ENCODE results near the gene GPR65. TPM values are rescaled to one million over a fixed set of nuclear protein-coding genes. Genes with fewer than 3 reads are reported as not detected.
"Not testable (repeated sequence)": the region's sequence is repeated elsewhere in the genome, so short reads cannot be mapped to it uniquely, and the experiment has no call there.

Gene GPR65
- total RNA-seq, 1 donor = under 0.01 TPM

DNA sequence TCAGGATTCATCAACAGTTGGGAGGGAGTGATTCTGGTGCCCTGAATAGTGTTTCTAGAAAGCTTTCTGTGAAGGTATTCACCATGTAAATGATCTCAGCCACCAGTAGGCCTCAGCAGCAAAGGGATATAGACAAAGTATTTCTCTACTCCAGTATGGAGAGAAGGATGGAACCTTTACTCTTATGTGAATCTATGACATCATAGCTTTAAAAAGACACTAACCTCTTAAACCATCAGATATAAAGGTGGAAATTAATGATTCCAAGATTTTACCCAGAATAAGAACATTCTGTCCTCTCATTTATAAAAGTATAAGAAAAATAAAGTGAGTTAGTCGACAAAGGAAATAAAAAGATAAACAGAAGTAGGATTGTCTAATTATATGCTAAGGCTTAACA is 4.6 kb downstream of the GPR65 start:
- H3K4me3 ChIP-seq (ENCODE audit: low read depth, low read length) = no peak overlapping the region
- TF ChIP-seq, protein P1, sequence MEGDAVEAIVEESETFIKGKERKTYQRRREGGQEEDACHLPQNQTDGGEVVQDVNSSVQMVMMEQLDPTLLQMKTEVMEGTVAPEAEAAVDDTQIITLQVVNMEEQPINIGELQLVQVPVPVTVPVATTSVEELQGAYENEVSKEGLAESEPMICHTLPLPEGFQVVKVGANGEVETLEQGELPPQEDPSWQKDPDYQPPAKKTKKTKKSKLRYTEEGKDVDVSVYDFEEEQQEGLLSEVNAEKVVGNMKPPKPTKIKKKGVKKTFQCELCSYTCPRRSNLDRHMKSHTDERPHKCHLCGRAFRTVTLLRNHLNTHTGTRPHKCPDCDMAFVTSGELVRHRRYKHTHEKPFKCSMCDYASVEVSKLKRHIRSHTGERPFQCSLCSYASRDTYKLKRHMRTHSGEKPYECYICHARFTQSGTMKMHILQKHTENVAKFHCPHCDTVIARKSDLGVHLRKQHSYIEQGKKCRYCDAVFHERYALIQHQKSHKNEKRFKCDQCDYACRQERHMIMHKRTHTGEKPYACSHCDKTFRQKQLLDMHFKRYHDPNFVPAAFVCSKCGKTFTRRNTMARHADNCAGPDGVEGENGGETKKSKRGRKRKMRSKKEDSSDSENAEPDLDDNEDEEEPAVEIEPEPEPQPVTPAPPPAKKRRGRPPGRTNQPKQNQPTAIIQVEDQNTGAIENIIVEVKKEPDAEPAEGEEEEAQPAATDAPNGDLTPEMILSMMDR (IDR thresholded peaks at IDR 0.05; ENCODE audit: insufficient read depth, low read depth, low read length) = no peak
- no peak for DNase-seq (ENCODE audit: low read depth)

DNA sequence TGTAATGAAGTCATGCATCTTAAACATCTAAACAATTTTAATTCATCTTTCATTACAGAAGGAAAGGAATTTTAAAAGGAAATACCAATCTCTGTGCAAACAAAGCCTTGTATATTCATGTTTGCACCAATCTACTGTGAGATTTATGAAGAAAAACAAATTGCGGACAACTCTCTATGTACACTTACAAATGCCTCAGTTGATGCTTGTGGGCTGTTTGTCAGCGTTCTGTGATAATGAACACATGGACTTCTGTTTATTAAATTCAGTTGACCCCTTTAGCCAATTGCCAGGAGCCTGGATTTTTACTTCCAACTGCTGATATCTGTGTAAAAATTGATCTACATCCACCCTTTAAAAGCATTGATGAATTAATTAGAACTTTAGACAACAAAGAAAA is 5.4 kb downstream of the GPR65 start:
- no peak overlapping the region for H3K4me3 ChIP-seq (ENCODE audit: low read depth, low read length)
- no peak for DNase-seq (ENCODE audit: low read depth)
- TF ChIP-seq, protein P1 (IDR thresholded peaks at IDR 0.05; ENCODE audit: insufficient read depth, low read depth, low read length) = no peak

DNA sequence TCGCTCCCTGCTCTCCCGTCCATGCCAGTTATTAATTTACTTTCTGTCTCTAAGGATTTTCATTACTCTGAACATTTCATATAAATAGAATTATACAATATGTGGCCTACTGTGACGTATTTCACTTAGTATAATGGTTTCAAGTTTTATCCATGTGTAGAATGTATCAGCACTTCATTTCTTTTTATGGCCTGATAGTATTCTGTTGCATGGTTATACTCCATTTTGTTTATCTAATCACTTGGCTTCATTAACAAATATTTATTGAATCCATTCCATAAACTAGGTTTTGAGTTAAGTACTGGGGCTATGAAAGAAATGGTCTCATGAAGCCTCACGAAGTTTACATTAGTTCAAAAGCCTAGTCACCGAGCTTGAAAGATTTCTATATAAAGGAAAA is 7.6 kb downstream of the GPR65 start:
- DNase-seq (ENCODE audit: low read depth) = no peak
- H3K4me3 ChIP-seq (ENCODE audit: low read depth, low read length) = no peak overlapping the region
- TF ChIP-seq, protein P1 (IDR thresholded peaks at IDR 0.05; ENCODE audit: insufficient read depth, low read depth, low read length) = no peak

DNA sequence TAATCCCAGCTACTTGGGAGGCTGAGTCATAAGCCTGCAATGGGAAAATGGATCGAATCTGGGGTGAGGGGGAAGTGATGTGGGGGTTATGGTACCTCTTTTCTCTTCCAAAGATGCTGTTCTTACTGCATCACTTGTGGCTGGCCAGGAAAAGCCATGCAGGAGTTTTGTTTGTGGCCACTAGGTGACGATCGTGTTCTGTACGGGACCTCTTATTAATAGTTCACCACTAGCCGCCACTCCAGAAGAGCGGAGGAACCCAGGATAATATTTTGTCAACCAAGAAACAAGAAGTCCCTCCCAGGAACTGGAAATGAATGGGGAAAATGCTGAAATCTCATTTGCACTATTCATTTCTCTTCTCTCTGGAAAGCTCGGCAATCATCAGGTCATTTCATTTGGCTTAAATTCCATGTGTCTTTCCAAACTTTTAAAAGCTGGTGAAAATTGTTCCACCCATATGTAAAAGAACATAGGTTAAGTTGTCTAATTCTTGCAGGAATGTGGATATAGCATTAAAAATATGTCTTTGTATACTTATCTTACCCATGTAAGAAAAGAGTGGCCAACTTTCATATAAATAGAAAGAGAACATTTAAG is 8.9 kb downstream of the GPR65 start:
- TF ChIP-seq, protein P1 (IDR thresholded peaks at IDR 0.05; ENCODE audit: insufficient read depth, low read depth, low read length) = peak; percentile 90
- peak; percentile 67 for DNase-seq (ENCODE audit: low read depth)
- no peak overlapping the region for H3K4me3 ChIP-seq (ENCODE audit: low read depth, low read length)

DNA sequence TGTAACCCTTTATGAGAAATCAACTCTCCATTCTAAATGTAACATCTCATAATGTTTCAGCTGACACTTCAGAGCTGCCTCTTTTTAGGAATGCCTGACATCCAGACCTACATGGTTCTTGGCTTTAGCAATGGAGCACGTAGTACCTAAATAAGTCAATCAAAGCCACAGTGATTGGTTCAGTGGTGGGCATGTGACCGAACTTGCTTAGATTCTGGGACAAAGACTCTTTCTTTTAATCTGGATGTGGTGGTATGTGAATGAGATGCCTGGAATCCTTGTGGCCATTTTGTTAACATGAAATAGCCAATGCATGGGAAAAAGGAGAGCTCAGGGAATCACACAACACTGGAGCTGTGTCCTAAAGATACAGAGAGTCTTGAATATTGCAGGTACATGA is 11.8 kb downstream of the GPR65 start:
- no peak for DNase-seq (ENCODE audit: low read depth)
- no peak overlapping the region for H3K4me3 ChIP-seq (ENCODE audit: low read depth, low read length)
- TF ChIP-seq, protein P1 (IDR thresholded peaks at IDR 0.05; ENCODE audit: insufficient read depth, low read depth, low read length) = no peak

DNA sequence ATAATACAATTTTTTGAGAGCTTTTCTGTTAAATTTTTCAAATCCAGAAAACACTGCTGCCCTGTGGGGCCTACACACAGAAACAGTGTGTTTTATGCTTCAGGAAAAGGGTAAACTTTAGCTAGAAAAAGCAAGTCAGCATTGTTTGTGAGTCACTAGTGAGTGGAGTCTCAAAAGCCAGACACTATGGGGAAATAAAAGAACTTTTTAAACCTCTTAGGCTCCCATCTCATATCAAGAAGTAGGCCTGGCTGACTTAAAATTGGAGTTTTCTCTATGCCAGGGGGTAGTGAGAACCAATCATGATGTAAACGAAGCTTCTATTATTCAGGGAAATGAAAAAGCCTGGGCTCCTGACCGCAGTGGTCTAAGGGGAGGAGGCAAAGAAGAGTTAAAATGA is 12.6 kb downstream of the GPR65 start:
- TF ChIP-seq, protein P1 (IDR thresholded peaks at IDR 0.05; ENCODE audit: insufficient read depth, low read depth, low read length) = no peak
- DNase-seq (ENCODE audit: low read depth) = no peak
- H3K4me3 ChIP-seq (ENCODE audit: low read depth, low read length) = no peak overlapping the region

DNA sequence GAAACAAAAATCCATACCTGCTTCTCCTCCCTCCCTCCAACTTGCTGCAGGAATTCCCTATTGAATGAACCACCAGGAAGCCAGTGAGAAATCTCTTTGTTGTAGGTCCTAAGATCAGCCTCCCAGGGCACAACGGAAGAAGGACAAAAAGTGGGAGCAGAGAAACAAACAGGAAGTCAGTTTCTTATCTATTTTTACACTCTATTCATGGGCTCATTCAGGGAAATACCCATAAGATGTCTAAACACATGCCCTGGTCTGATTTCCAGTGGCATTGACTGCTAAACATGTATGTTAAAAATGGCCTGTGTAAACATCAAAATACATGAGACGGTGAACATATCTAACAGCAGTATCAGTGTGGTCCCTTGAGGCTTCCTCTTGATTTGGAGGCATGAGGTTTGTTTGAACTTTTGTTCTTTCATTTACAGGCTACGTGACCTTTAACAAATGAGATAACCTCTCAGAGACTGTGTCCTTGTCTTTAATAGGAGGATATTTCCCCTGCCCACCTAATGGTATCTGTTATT is 18.8 kb downstream of the GPR65 start:
- TF ChIP-seq, protein P1 (IDR thresholded peaks at IDR 0.05; ENCODE audit: insufficient read depth, low read depth, low read length) = no peak
- DNase-seq (ENCODE audit: low read depth) = no peak
- no peak overlapping the region for H3K4me3 ChIP-seq (ENCODE audit: low read depth, low read length)

DNA sequence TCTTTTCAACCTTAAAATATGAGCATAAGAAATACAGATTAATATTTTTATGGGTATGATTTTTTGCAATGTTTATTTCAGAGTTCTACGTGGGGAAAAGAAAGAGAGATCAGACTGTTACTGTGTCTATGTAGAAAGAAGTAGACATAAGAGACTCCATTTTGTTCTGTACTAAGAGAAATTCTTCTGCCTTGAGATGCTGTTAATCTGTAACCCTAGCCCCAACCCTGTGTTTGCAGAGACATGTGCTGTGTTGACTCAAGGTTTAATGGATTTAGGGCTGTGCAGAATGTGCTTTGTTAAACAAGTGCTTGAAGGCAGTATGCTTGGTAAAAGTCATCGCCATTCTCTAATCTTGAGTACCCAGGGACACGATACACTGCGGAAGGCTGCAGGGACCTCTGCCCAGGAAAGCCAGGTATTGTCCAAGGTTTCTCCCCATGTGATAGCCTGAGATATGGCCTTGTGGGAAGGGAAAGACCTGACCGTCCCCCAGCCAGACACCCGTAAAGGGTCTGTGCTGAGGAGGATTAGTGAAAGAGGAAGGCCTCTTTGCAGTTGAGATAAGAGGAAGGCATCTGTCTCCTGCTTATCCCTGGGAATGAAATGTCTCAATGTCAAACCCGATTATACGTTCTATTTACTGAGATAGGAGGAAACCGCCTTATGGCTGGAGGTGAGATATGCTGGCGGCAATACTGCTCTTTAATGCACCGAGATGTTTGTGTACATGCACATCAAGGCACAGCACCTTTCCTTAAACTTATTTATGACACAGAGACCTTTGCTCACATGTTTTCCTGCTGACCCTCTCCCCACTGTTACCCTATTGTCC is 19.5 kb downstream of the GPR65 start:
- not testable (repeated sequence) for DNase-seq (ENCODE audit: low read depth); H3K4me3 ChIP-seq (ENCODE audit: low read depth, low read length)
